Suppressor macrophage treated with lipopolysaccharide for 1 hour (primary cell): ENCODE data around the gene MTFP1.
A peak's percentile ranks its signal among the peaks of the same experiment; 100 is the strongest.
"Not testable (repeated sequence)": the region's sequence is repeated elsewhere in the genome, so short reads cannot be mapped to it uniquely, and the experiment has no call there.

Source experiments
- DNase-seq, 3 donors: peaks; one replicate each; pipeline ENCODE4 v3.0.0-alpha.2; 2020 to 2022

The MTFP1 gene

GRCh38 chr22:30455075-30455840, 29.7 kb downstream of the MTFP1 start:
- no peak for DNase-seq

GRCh38 chr22:30457981-30458380, 32.4 kb downstream of the MTFP1 start:
- peak; percentile 51 to 67 (median 60) for DNase-seq

DNA sequence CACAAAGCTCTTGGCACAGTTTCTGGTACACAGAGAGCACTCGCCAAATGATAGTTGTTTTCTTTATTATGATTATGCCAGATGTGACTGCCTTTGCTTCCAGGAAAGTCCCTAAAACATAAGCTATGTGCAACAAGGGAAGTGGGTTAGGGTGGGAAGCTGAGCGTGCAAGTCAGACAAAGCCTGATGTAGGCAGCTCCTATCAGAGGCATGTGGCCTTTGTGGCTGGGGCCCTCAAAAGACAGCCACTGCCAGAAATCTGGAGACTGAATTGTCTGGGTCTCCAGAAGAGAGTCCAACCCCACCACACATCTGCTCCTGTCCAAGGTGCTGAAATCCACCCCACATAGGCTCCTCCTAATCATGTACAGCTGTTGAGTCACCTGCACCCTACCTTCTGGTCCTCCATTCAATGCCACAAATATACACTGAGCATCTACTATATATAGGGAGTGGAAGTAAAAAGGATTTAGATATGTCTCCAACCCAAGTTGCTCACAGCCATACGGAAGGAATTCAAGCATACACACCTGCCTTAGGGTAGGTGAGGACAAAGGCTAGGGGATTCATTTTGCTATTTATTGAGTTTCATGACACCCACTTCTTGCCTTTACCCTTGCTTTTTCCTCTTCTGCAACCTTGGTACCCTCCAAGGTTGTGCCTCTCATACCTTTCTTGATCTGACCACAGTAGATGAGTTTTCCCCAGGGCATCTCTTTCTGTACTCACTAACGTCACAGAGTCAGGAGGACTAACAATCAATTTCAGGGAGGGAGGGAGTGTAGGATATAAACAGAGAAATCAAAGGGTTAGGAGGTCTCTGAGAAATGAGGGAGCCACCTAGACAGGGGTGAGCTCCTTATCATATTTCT, 33.8 kb downstream of the MTFP1 start:
- peak; percentile 80 to 85 (median 85) for DNase-seq

GRCh38 chr22:30460147-30460546, 34.6 kb downstream of the MTFP1 start:
- no peak for DNase-seq

- not testable (repeated sequence) for DNase-seq
Measured at GRCh38 chr22:30460555-30460954, 35.0 kb downstream of the MTFP1 start.

DNA sequence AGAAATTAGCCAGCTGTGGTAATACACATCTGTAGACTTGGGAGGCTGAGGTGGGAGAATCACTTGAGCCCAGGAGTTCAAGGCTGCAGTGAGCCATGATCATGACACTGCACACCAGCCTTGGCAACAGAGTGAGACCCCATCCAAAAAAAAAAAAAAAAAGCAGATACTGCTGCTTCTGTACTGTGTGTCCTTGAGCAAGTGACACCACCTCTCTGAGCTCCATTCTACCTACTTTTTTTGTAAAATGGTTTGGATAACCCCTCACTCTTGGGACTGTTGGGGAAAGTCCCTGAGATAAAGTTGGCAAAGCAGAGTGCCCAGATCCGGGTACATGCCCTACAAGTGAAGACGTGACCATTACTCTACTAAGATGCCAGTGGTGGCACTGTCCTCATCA, 43.6 kb downstream of the MTFP1 start:
- no peak for DNase-seq

GRCh38 chr22:30470655-30471054, 45.1 kb downstream of the MTFP1 start:
- DNase-seq = no peak

- DNase-seq = no peak
Measured at GRCh38 chr22:30471616-30472318, 46.2 kb downstream of the MTFP1 start, which contains the start of gene SEC14L3. Gene SEC14L3 (minus strand): TSS chr22:30472017. CDS start chr22:30471958, 59 bp downstream.

GRCh38 chr22:30472994-30473720, 47.6 kb downstream of the MTFP1 start:
- DNase-seq = no peak

DNA sequence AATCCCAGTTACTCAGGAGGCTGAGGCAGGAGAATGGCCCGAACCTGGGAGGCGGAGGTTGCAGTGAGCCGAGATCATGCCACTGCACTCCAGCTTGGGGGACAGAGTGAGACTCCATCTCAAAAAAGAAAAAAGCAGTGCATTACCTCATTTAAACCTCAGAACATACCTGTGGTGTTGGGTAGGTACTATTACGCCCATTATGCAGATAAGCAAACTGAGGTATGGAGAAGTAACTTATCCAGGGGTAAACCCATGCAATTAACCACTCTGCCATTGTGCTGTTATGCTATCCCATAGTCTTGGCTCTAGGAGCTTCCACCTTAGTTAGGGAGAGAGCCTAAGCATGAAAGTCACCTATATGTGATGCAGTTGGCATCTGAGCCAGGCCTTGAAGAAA, 48.6 kb downstream of the MTFP1 start:
- DNase-seq = no peak

GRCh38 chr22:30474683-30475424, 49.3 kb downstream of the MTFP1 start:
- DNase-seq = no peak
